ENCODE measurements around the gene SDHA.
"Not testable (repeated sequence)": the region's sequence is repeated elsewhere in the genome, so short reads cannot be mapped to it uniquely, and the experiment has no call there.

DNA sequence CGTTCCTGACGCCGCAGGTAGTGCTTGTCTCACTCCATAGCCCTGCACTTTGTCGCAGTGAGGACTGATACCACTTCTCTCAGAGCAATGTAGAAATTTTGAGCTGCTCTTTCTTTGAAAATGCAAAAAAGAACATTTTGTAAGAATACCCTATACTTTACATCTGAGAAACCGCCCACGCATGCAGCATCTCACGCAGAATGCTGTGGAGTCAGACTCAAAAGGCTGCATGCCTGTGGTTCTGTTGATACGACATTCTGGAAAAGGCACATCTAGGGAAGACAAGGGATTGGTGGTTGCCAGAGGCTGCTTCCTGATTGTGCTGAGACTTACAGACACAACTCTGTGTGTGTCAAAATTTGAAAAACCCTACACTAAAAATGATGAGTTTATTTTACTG lies 19.8 kb downstream of the SDHA start:
- TF ChIP-seq BCL6 (CRISPR knock-in tag; IDR thresholded peaks at IDR 0.05); ZNF766 (CRISPR knock-in tag; IDR thresholded peaks at IDR 0.05; ENCODE audit: borderline replicate concordance): not testable (repeated sequence)
